Activated CD8-positive, alpha-beta memory T cell treated with anti-CD3 and anti-CD28 coated beads, Interleukin-2, amount 50 U/mL, for 1 hour (primary cell): Measurements from ENCODE around the gene RBP7.
"Not testable (repeated sequence)": the region's sequence is repeated elsewhere in the genome, so short reads cannot be mapped to it uniquely, and the experiment has no call there.

Experiments
- DNase-seq: peaks from one replicate; pipeline ENCODE4 v3.0.0-alpha.2; 2020; ENCODE audit errors: extremely low read depth

Gene RBP7

GRCh38 chr1:9996624-9997582, at the start of gene RBP7:
Gene RBP7 (plus strand): TSS chr1:9997228. CDS start chr1:9997259, 31 bp downstream.
- DNase-seq, result no peak

DNA sequence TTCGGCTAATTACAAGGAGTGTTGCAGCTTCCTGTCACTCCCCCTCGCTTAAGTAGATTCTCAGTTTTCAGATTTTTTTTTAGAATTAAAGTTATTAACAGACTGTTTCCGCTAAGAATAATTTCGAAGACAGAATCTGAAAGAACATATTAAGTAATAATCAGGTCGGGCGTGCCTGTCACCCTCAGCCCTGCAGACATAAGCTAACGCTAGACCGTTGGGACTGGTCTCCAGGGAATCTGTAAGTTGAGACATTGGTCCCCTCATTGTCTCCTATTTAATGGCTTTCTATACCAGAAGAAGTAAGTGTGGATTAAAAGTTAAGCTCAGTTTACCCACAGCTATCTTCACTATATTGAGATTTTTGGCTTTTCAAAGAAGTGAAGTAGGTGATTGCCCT, 39.3 kb upstream of the RBP7 start:
- no peak for DNase-seq

DNA sequence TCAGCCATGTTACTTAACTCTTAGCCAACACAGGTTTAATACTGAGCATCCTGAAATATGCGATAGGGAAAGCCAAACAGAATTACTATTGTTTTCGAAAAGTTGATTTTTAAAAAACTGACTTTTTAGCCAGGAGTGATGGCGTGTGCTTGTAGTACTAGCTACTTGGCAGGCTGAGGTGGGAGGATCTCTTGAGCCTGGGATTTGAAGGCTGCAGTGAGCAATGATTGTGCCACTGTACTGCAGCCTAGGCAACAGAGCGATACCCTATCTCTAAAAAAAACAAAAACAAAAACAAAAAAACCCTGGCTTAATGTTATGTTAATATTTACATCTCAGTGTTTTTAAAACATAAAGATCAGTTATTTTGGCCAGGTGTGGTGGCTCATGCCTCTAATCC, 37.0 kb upstream of the RBP7 start:
- DNase-seq, result no peak

GRCh38 chr1:9960706-9961562, 36.1 kb upstream of the RBP7 start:
- DNase-seq, result no peak

DNA sequence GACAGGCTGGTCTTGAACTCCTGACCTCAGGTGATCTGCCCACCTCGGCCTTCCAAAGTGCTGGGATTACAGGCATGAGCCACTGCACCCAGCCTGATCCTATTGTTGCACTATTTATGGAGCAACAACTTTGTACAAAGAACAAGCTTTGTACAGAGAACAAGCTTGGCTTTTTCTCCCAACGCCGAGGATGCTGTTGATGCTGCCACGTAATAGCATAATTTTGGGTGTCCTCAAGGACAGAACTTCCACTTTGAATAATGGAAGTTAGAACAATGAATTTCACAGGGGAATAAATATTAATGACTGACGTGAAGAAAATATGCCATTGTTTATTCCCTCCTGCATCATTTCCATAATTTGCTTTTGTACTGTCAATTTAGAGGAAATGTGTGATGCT, 12.8 kb upstream of the RBP7 start:
- no peak for DNase-seq

- DNase-seq, result no peak
Measured at GRCh38 chr1:9985001-9985400, 12.0 kb upstream of the RBP7 start.

GRCh38 chr1:9989773-9990172, 7.3 kb upstream of the RBP7 start:
- no peak for DNase-seq

GRCh38 chr1:9990944-9991343, 6.1 kb upstream of the RBP7 start:
- no peak for DNase-seq

DNA sequence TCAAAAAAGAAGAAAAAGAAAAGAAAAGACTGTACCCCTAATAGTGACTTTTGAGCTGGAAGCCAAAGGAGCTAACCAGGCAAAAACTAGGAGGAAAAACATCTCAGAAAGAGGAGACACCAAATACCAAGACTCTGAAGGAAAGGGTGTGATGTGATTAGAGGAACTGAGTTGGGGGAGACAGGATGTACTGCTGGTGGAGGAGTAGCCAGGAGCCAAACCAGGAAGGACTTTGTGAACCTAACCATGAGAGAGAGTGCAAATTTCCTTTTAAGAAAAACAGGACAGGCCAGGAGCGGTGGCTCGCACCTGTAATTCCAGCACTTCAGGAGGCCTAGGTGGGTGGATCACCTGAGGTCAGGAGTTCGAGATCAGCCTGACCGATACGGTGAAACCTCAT, 4.1 kb upstream of the RBP7 start:
- no peak for DNase-seq

DNA sequence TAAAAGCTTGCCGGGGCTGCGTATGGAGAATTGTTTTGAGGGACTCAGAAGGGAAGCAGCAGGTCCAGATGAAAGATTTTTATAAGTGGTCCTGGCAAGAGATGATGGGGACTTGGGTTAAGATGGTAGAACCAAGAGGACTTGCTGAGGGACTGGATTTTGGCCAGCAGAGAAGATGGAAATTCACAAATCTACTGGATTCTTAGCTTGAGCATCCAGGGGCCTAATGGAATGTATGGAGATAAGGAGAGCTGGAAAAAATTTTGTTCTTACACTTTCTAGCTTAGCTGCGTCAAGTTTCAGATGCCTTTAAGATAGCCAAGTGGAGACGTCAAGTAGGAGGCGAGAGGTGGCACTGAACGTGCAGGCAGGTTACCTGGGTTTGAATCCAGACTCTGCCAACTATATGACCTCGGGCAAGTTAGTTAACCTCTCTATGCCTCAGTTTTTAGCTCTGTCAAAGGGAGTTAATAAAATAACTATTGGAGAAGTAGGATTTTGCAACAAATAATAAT, 3.4 kb upstream of the RBP7 start:
- no peak for DNase-seq

GRCh38 chr1:10001016-10001665, 4.1 kb downstream of the RBP7 start:
- DNase-seq, result no peak

- DNase-seq, result not testable (repeated sequence)
Measured at GRCh38 chr1:10005248-10005647, 8.2 kb downstream of the RBP7 start.

DNA sequence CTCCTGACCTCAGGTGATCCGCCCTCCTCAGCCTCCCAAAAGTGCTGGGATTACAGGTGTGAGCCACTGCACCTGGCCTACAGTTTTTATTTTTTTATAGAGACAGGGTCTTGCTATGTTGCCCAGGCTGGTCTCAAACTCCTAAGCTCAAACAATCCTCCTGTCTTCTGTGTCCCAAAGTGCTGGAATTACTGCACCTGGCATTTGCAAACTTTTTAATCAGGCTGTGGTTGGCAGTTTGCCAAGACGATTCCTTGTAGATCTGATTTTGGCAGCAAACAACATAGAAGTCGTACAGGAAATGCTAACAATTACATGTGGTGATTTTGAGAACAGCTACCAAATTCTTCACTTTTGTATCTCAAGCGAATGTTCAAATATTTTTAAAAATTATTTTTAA, 10.1 kb downstream of the RBP7 start:
- no peak for DNase-seq

GRCh38 chr1:10014016-10014415, 17.0 kb downstream of the RBP7 start:
- no peak for DNase-seq

GRCh38 chr1:10019561-10019960, 22.5 kb downstream of the RBP7 start:
- no peak for DNase-seq

DNA sequence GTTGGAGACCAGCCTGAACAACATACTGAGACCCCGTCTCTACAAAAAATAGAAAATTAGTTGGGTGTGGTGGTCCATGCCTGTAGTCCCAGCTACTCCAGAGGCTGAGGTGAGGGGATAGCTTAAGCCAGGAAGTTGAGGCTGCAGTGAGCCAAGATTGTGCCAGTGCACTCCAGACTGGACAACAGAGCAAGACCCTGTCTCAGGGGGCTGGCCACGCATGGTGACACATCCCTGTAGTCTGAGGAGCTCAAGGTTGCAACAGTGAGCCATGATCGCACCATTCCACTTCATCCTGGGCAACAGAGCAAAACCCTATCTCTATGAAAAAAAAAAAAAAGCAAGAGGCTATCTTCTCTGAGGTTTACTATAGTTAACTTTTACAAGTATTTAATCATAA, 23.1 kb downstream of the RBP7 start:
- DNase-seq, result no peak

GRCh38 chr1:10020678-10021077, 23.6 kb downstream of the RBP7 start:
- DNase-seq, result not testable (repeated sequence)

DNA sequence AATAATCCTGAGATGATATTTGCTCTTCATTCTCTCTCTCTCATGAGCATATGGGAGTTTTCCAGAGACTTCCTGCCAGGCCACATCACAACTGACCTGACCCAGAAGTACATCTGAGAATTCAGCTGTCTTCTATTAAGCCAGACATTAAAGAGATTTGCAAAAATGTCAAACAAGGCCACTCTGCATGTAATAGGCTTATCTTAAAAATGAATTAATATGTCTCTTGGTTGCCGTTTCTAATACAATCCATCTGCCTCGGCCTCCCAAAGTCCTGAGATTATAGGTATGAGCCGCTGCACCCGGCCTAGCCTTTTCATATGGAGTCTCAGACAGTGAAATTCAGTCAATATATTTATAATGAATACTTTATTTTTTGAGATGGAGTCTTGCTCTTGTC, 25.0 kb downstream of the RBP7 start:
- not testable (repeated sequence) for DNase-seq

DNA sequence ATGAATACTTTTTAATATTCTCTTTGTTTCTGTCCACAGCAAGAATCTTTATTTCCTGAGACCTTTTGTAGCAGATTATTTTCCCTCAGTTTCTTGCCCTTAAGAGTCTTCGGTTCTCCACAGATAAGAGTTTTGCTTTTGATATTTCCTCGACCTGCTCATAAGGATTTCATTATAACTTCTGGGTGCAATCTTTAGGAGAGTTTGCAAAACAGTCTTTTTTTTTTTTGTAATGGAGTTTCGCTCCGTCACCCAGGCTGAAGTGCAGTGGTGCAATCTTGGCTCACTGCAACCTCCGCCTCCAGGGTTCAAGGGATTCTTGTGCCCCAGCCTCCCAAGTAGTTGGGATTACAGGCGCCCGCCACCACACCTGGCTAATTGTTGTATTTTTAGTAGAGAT, 25.6 kb downstream of the RBP7 start:
- no peak for DNase-seq

GRCh38 chr1:10025354-10025753, 28.3 kb downstream of the RBP7 start:
- DNase-seq, result no peak

DNA sequence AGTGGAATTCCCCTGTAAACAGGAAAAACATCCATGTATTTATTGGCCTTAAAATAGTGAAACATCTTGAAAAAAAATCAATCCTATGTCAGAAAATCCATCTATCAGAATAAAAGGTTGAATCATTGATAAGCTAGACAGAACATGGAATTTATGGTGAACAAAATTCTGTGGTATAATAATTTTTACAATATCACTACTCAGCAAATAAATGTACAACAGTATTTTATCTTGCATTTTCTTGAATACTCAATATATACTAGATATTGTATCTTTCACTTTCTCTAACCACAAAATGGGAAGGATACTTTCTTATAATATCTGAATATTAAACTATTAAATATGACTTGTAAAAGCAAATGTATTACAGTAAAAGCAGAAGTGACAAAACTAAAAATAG, 30.0 kb downstream of the RBP7 start:
- DNase-seq, result no peak

- not testable (repeated sequence) for DNase-seq
Measured at GRCh38 chr1:10028956-10029500, 32.0 kb downstream of the RBP7 start.
